ENCODE data around the gene BANP.

Gene BANP

GRCh38 chr16:88010968-88011483 lies 59.8 kb downstream of the BANP start:
- H3K4me1 ChIP-seq (ENCODE audit: control insufficient read depth, insufficient read depth, low read length): no peaks in the 10 kb centered on the region; the same call in 1 of the 2 replicates
- POLR2A ChIA-PET: no interaction called here
- no peak overlapping the region for H3K4me3 ChIP-seq (ENCODE audit: low read depth, low read length)
- no peaks in the 10 kb centered on the region for H3K9me3 ChIP-seq (ENCODE audit: control insufficient read depth, insufficient read depth, low read depth, low read length)
- no peak for TF ChIP-seq ZNF433 (tag by site-specific recombination; IDR thresholded peaks at IDR 0.05; ENCODE audit: low read depth)
- TF ChIP-seq, protein P1, sequence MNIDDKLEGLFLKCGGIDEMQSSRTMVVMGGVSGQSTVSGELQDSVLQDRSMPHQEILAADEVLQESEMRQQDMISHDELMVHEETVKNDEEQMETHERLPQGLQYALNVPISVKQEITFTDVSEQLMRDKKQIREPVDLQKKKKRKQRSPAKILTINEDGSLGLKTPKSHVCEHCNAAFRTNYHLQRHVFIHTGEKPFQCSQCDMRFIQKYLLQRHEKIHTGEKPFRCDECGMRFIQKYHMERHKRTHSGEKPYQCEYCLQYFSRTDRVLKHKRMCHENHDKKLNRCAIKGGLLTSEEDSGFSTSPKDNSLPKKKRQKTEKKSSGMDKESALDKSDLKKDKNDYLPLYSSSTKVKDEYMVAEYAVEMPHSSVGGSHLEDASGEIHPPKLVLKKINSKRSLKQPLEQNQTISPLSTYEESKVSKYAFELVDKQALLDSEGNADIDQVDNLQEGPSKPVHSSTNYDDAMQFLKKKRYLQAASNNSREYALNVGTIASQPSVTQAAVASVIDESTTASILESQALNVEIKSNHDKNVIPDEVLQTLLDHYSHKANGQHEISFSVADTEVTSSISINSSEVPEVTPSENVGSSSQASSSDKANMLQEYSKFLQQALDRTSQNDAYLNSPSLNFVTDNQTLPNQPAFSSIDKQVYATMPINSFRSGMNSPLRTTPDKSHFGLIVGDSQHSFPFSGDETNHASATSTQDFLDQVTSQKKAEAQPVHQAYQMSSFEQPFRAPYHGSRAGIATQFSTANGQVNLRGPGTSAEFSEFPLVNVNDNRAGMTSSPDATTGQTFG (tag by site-specific recombination; IDR thresholded peaks at IDR 0.05; ENCODE audit: borderline replicate concordance): no peak
- TF ChIP-seq ZNF701 (tag by site-specific recombination; IDR thresholded peaks at IDR 0.05): no peak
- TF ChIP-seq MYNN (tag by site-specific recombination; IDR thresholded peaks at IDR 0.05; ENCODE audit: borderline replicate concordance): no peak
- no peak for TF ChIP-seq ZNF76 (tag by site-specific recombination; IDR thresholded peaks at IDR 0.05; ENCODE audit: borderline replicate concordance, low read depth)
- peaks cover 0 to 48% of the 10 kb centered on the region in 2 experiments; a peak in 1 of 3 replicates for H3K36me3 ChIP-seq (ENCODE audit: control insufficient read depth in 2 of 2, insufficient read depth in 1 of 2, low read length in 2 of 2)
- H3K27ac ChIP-seq (ENCODE audit: extremely low read depth, low read depth, low read length): no peak overlapping the region
- CTCF ChIA-PET: interaction anchor here (0.7 kb wide), 1 partner anchor 777 kb away, joined by 3 read pairs; no protein-coding TSS in a partner anchor

- peaks cover 0 to 48% of the 10 kb centered on the region in 2 experiments; a peak in 1 of 3 replicates for H3K36me3 ChIP-seq (ENCODE audit: control insufficient read depth in 2 of 2, insufficient read depth in 1 of 2, low read length in 2 of 2)
- no peak for TF ChIP-seq ZNF335 (tag by site-specific recombination; conservative IDR thresholded peaks at IDR 0.05)
- H3K4me1 ChIP-seq (ENCODE audit: control insufficient read depth, insufficient read depth, low read length): no peaks in the 10 kb centered on the region; the same call in 1 of the 2 replicates
- no peaks in the 10 kb centered on the region for H3K9me3 ChIP-seq (ENCODE audit: control insufficient read depth, insufficient read depth, low read depth, low read length)
- CTCF ChIA-PET: no interaction called here
- H3K27ac ChIP-seq (ENCODE audit: extremely low read depth, low read depth, low read length): no peak overlapping the region
- POLR2A ChIA-PET: no interaction called here
- no peak overlapping the region for H3K4me3 ChIP-seq (ENCODE audit: low read depth, low read length)
Measured at GRCh38 chr16:88012360-88012759, 61.1 kb downstream of the BANP start.

- Histone ChIP-seq H3K9me3 (ENCODE audit: control insufficient read depth, insufficient read depth, low read depth, low read length) (no peaks in the 10 kb centered on the region), H3K36me3 (ENCODE audit: control insufficient read depth in 2 of 2, insufficient read depth in 1 of 2, low read length in 2 of 2) (peaks cover 0 to 46% of the 10 kb centered on the region in 2 experiments; a peak in 1 of 3 replicates), H3K4me1 (ENCODE audit: control insufficient read depth, insufficient read depth, low read length) (no peaks in the 10 kb centered on the region; the same call in 1 of the 2 replicates), H3K27ac (ENCODE audit: extremely low read depth, low read depth, low read length) (no peak overlapping the region), H3K4me3 (ENCODE audit: low read depth, low read length) (no peak overlapping the region)
- ChIA-PET CTCF (no interaction called here), POLR2A (no interaction called here)
- no peak for TF ChIP-seq ZNF791 (tag by site-specific recombination; IDR thresholded peaks at IDR 0.05)
- TF ChIP-seq GLIS1 (tag by site-specific recombination; IDR thresholded peaks at IDR 0.05): 0 out of 2 replicates have a peak, but pooled peaks have one; percentile 12
- TF ChIP-seq ZNF473 (tag by site-specific recombination; IDR thresholded peaks at IDR 0.05): no peak
- TF ChIP-seq KLF1 (tag by site-specific recombination; IDR thresholded peaks at IDR 0.05): peak; percentile 46
Measured at GRCh38 chr16:88013091-88013609, 61.9 kb downstream of the BANP start.

DNA sequence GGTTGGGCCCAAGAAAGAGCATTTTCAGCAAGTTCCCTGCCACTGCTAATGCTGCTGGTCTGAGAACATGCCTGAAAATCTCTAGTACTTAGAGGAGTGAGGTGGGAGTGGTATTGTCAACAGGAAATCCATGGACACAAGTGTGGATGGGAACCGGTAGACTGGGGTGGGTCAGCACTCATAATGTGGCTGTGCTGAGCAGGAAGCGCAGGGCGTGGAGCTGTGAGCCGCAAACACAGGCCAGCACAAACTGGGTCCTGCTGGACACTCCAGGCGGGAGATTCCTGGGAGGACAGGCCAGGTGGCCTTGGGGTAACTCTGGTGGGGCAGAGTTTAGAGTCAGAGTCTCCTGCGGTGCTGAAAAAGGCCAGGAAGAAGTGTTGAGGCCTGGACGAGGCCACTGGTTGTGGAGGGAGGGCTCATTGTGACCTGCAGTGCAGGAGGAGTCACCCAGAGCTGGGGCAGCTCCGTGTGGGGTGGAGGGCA lies 62.6 kb downstream of the BANP start:
- Histone ChIP-seq H3K9me3 (ENCODE audit: control insufficient read depth, insufficient read depth, low read depth, low read length) (no peaks in the 10 kb centered on the region), H3K4me1 (ENCODE audit: control insufficient read depth, insufficient read depth, low read length) (no peaks in the 10 kb centered on the region; the same call in 1 of the 2 replicates), H3K36me3 (ENCODE audit: control insufficient read depth in 2 of 2, insufficient read depth in 1 of 2, low read length in 2 of 2) (peaks cover 0 to 44% of the 10 kb centered on the region in 2 experiments; a peak in 1 of 3 replicates), H3K4me3 (ENCODE audit: low read depth, low read length) (no peak overlapping the region), H3K27ac (ENCODE audit: extremely low read depth, low read depth, low read length) (no peak overlapping the region)
- CTCF ChIA-PET: no interaction called here
- POLR2A ChIA-PET: no interaction called here
- TF ChIP-seq ZNF785 (tag by site-specific recombination; IDR thresholded peaks at IDR 0.05) (no peak), ZNF580 (tag by site-specific recombination; IDR thresholded peaks at IDR 0.05) (no peak), ZNF747 (tag by site-specific recombination; IDR thresholded peaks at IDR 0.05) (no peak), ZBTB48 (tag by site-specific recombination; IDR thresholded peaks at IDR 0.05) (no peak), ZNF132 (tag by site-specific recombination; IDR thresholded peaks at IDR 0.05; ENCODE audit: borderline replicate concordance) (no peak), OVOL3 (tag by site-specific recombination; IDR thresholded peaks at IDR 0.05) (no peak), ZNF335 (tag by site-specific recombination; conservative IDR thresholded peaks at IDR 0.05) (no peak)
- TF ChIP-seq, protein P2, sequence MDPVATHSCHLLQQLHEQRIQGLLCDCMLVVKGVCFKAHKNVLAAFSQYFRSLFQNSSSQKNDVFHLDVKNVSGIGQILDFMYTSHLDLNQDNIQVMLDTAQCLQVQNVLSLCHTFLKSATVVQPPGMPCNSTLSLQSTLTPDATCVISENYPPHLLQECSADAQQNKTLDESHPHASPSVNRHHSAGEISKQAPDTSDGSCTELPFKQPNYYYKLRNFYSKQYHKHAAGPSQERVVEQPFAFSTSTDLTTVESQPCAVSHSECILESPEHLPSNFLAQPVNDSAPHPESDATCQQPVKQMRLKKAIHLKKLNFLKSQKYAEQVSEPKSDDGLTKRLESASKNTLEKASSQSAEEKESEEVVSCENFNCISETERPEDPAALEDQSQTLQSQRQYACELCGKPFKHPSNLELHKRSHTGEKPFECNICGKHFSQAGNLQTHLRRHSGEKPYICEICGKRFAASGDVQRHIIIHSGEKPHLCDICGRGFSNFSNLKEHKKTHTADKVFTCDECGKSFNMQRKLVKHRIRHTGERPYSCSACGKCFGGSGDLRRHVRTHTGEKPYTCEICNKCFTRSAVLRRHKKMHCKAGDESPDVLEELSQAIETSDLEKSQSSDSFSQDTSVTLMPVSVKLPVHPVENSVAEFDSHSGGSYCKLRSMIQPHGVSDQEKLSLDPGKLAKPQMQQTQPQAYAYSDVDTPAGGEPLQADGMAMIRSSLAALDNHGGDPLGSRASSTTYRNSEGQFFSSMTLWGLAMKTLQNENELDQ (tag by site-specific recombination; IDR thresholded peaks at IDR 0.05; ENCODE audit: low read depth): no peak
- TF ChIP-seq, protein P3, sequence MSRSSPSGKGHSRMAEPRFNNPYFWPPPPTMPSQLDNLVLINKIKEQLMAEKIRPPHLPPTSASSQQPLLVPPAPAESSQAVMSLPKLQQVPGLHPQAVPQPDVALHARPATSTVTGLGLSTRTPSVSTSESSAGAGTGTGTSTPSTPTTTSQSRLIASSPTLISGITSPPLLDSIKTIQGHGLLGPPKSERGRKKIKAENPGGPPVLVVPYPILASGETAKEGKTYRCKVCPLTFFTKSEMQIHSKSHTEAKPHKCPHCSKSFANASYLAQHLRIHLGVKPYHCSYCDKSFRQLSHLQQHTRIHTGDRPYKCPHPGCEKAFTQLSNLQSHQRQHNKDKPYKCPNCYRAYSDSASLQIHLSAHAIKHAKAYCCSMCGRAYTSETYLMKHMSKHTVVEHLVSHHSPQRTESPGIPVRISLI (tag by site-specific recombination; IDR thresholded peaks at IDR 0.05): no peak
- TF ChIP-seq, protein P1 (tag by site-specific recombination; IDR thresholded peaks at IDR 0.05; ENCODE audit: borderline replicate concordance): no peak
